Measurements from ENCODE around the gene EIF1B. TPM values are rescaled to one million over a fixed set of nuclear protein-coding genes. Genes with fewer than 3 reads are reported as not detected.

The EIF1B gene
- total RNA-seq, 2 experiments from 2014 or later = 35.1 to 39.2 TPM

GRCh38 chr3:40350529-40350928 lies 41.0 kb downstream of the EIF1B start:
- ChIA-PET POLR2A (interaction anchor here (0.7 kb wide), 1 partner anchor 1416 kb away, joined by 3 read pairs; no protein-coding TSS in a partner anchor), CTCF (no interaction called here)
- intact Hi-C loops (cut with DNase I, micrococcal nuclease) = no loop called here
- ATAC-seq (no peak), DNase-seq (no peak)
- H3K27me3 Mint-ChIP-seq = peaks cover 13% of the 10 kb centered on the region
- no peaks in the 10 kb centered on the region for H3K36me3 Mint-ChIP-seq (ENCODE audit: low read depth)
- H3K4me3 Mint-ChIP-seq = no peak overlapping the region
- H3K9me3 Mint-ChIP-seq (ENCODE audit: low read depth) = peaks cover 7% of the 10 kb centered on the region
- no peak overlapping the region for H3K27ac Mint-ChIP-seq
- H3K4me1 Mint-ChIP-seq = no peaks in the 10 kb centered on the region

- ChIA-PET CTCF (no interaction called here), POLR2A (no interaction called here)
- H3K4me3 Mint-ChIP-seq = no peak overlapping the region
- H3K36me3 Mint-ChIP-seq (ENCODE audit: low read depth) = no peaks in the 10 kb centered on the region
- ATAC-seq (no peak), DNase-seq (no peak)
- H3K27me3 Mint-ChIP-seq = peaks cover 18% of the 10 kb centered on the region
- H3K4me1 Mint-ChIP-seq = no peaks in the 10 kb centered on the region
- H3K27ac Mint-ChIP-seq = no peak overlapping the region
- peaks cover 10% of the 10 kb centered on the region for H3K9me3 Mint-ChIP-seq (ENCODE audit: low read depth)
- intact Hi-C loops (cut with DNase I, micrococcal nuclease) = no loop called here
Observed at GRCh38 chr3:40355410-40355809, 45.9 kb downstream of the EIF1B start.

GRCh38 chr3:40358454-40358853 lies 48.9 kb downstream of the EIF1B start:
- H3K36me3 Mint-ChIP-seq (ENCODE audit: low read depth) = no peaks in the 10 kb centered on the region
- intact Hi-C loops (cut with DNase I, micrococcal nuclease) = no loop called here
- ATAC-seq (no peak), DNase-seq (no peak)
- CTCF ChIA-PET = no interaction called here
- peaks cover 15% of the 10 kb centered on the region for H3K27me3 Mint-ChIP-seq
- H3K4me1 Mint-ChIP-seq = no peaks in the 10 kb centered on the region
- no peak overlapping the region for H3K4me3 Mint-ChIP-seq
- H3K27ac Mint-ChIP-seq = no peak overlapping the region
- POLR2A ChIA-PET = no interaction called here
- peaks cover 3% of the 10 kb centered on the region for H3K9me3 Mint-ChIP-seq (ENCODE audit: low read depth)

Other genes with a start within 250 kb of the EIF1B start
- not detected for gene ENTPD3, start 77.5 kb downstream of the EIF1B start, total RNA-seq
- gene RPL14, start 147.6 kb downstream of the EIF1B start, total RNA-seq = 1,000 to 10,000 TPM; 3,053 to 3,976 TPM
- 1 to 10 TPM; 5.6 to 7.0 TPM for gene ZNF619, start 167.4 kb downstream of the EIF1B start, total RNA-seq
- 1 to 10 TPM; 3.8 to 3.9 TPM for gene ZNF620, start 196.3 kb downstream of the EIF1B start, total RNA-seq
- gene ZNF621, start 215.3 kb downstream of the EIF1B start, total RNA-seq = 10 to 100 TPM; 17.8 to 18.7 TPM